Effector CD4-positive, alpha-beta T cell (primary cell): ENCODE measurements around the gene ZBTB46.

Experiments
- DNase-seq: peaks from one replicate; pipeline ENCODE4 v3.0.0-alpha.2; 2020

The ZBTB46 gene

GRCh38 chr20:63765082-63765873 is 65.8 kb downstream of the ZBTB46 start:
- DNase-seq = no peak

DNA sequence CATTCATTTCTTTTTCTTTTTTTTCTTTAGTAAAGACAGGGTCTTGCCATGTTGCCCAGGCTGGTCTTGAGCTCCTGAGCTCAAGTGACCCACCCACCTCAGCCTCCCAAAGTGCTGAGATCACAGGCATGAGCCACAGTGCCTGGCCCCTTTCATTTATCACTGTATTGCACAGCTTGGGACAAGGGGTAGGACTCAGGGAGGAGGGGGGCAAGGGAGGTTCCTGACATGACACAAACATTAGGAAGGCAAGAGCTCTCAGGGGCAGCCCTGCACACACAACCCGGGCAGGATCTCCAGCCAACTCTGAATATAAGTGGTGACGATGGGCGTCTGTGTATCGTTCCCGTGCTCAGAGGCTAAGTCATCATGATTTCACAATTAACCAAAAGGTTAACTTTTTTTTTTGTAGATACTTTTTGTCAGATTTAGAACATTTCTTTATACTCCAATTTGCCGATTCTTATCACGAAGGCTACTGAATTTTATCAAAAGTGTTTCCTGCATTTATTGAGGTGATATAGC is 71.6 kb downstream of the ZBTB46 start:
- DNase-seq = no peak

DNA sequence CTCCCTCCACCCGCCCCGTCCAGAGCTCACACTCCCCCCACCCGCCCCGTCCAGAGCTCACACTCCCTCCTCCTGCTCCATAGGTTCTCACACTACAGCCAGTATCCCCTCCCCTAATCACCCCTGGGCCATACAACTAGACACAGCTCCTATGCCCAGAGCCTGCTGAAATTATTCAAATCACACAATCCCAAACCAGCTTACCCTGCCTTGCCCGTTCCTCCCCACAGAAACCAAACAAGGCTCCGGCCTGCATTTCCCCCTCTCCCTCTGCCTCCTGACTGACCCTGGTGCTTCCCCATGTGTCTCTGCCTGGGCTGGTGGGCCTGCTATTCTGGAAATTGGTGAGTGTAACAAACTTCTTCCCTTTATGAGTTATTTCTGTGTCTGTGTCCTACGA is 72.9 kb downstream of the ZBTB46 start:
- no peak for DNase-seq

GRCh38 chr20:63756648-63756991 is 74.4 kb downstream of the ZBTB46 start:
- no peak for DNase-seq

DNA sequence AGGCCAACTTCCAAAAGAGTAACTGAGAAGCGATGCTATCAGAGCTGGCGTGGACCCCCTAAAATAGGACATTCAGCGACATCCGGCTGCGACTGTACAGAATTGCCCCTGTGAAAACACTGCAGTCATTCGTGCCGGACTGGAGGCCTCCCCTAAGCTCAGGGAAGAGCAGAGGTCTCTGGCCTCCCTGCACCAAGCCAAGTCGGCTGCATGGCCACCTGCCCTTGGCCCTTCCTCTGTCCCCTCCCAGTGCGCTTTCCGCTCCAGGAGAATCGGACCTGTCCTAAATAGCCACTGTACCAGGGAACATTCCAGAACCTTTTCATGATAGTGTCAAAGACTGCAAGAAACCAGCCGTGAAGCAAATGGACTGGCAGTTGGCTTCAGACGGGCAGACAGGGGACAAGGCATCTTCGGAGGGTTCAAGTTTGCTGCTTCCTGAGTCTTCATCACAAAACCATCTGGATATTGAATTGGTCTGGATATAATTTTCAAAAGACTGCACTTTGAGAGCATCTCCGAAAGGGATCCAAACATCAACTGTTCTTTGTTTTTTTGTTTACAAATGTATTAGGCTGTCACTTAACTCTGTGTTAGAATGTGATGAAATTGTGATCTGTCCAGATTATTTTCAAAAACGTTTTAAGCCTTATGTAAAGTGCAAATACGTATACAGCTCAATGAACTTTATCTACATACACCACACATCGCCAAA is 75.0 kb downstream of the ZBTB46 start:
- no peak for DNase-seq

GRCh38 chr20:63754008-63754407 is 77.1 kb downstream of the ZBTB46 start:
- no peak for DNase-seq

DNA sequence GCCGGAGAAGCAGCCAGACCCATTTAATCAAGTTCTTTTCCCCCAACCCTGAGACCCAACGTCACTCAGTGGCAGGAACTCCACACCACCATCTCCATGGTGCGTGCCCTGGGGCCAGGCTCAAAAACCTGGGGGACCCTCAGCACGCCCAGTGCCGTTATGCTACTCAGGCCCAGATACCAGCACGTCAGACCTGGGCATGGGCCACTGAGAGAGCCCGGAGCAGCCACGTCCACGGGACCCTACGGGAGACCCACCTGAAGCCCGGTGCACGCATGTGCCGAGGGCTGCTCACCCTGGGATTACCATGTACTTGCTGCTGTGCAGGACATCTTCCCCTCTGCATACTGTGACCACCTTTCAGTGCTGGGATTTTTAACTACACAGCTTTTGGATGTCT is 77.7 kb downstream of the ZBTB46 start:
- DNase-seq = no peak

DNA sequence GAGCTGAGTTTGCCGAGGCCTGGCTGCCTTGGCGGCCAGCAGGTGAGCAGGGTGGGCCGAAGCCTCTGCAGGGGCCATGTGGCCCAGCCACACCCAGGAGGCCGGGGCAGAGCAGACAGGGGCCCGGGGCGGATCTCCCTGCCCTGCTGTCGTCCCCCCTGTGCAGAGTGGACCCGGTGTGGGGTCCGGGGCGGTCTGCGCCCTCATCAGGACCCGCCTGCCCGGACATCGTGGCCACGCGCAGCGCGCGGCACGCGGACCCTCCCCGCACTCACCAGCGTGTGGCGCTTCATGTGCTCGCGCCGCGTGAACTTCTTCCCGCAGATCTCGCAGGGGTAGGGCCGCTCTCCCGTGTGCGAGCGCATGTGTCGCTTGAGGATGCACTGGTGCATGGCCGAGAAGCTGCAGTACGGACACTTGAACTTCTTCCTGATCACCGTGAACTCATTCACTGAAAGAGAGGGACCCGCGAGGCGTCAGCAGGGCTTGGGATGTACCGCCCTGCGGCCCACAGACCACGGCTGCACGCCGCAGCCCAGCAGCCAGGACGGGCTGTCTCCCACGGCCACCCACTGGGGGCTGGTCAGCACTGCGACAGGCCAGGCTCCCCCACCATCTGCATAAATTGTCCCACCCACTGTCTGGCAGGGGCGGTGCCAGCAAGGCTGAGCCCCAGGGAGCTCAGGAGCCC is 78.5 kb downstream of the ZBTB46 start:
- no peak for DNase-seq

DNA sequence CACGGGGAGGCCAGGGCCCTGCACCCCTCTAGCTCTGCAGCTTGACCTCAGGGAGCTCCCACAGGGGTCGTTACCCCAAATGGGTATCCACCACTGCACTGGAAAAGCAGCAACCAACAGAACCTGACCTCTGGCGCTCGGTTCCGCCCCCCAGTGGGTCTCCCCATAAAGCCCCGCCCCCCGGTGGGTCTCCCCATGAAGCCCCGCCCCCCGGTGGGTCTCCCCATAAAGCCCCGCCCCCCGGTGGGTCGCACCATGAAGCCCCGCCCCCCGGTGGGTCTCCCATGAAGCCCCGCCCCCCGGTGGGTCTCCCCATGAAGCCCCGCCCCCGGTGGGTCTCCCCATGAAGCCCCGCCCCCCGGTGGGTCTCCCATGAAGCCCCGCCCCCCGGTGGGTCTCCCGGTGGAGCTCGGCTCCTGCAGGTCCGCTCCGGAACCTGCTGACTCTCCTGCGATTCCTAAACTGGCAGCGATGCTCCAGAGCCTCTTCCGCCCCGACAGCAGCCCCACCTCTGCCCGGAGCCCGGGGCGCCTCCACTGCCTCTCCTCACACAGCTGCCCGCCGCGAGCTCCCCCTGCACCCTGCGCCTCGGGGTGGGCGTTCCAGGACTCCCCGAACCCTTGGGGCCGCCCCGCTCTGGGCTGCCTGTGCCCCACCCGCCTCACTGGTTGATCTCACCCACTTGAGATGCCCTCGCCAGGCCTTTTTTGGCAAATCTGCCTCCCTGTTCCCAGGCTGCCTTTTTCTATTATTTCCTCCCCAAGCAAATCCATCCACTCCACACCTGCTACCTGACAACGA is 79.4 kb downstream of the ZBTB46 start:
- DNase-seq = no peak

DNA sequence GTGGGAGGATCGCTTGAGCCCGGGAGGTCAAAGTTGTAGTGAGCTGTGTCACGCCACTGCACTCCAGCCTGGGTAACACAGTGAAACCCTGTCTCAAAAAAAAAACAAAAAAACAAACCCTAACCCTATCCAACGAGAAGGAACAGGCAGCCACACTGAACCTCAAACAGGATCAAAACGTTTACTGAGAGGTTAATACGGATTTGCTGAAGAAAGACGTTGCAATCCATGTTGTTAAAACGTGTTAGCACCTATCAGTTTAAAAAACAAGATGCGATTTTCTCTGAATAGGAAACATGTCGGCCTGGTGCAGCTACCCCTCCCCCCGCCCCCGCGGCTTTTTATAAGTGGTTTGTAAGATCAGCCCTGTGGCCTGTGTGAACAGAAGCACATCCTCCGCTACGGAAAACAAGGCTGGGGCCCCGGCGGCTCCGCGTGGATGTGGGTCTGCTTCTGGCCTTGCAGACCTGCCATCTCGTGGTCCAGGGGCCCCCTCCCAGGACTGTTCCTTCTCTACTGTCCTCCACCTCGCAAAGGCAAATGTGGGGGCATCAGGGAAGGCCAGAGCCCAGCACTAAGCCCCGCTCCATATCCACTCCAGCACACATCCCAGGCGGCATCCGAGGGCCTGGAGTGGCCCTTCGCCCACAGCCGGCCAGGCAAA is 80.1 kb downstream of the ZBTB46 start:
- peak; percentile 44 for DNase-seq

GRCh38 chr20:63749597-63750508 is 81.2 kb downstream of the ZBTB46 start:
- no peak for DNase-seq

DNA sequence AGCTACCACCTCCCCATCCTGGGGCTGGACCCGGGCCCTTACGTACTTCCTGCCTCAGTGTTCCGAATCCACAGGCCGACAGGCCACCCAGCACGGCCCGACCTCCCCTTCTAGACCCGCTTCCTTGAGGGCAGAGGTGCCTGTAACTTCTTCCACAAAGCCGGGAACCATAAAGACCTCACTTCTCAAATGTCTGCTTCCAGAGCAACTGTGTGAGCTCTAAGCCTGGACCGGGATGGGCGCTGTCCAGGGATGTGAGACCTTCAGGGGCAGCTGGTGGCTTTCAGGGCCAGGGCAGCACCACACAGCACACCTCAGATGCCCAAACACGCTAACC is 82.2 kb downstream of the ZBTB46 start:
- no peak for DNase-seq

- no peak for DNase-seq
These were observed 82.8 kb downstream of the ZBTB46 start for GRCh38 chr20:63748070-63748933.

- no peak for DNase-seq
These were observed 83.4 kb downstream of the ZBTB46 start for GRCh38 chr20:63747622-63748069.

DNA sequence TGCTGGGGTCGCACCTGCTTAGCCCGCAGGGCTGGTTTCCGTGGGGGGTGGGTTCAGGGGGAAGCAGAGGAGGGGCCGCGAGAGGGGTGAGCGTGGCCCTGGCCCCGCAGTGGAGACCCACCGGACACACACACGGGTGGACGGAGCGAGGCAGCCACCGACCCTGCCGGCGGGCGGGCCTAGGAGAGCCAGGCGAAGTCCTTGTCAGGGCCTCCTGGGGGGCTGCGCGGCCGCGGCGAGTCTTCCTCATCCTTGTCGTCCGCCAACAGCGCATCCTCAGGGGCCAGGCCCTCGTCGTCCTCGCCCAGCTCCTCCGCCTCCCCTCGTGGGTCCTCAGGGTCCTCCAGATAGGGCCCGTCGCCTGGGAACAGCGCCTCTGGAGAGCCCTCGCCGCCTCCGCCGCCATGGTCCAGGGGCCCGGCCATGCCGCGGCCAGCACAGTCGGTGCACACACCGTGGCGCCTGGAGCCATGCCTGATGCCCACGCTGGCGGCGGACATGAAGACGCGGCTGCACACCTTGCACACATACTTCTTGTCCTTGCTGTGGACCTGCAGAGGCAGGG is 84.2 kb downstream of the ZBTB46 start:
- no peak for DNase-seq

- no peak for DNase-seq
These were observed 84.9 kb downstream of the ZBTB46 start for GRCh38 chr20:63745961-63746731.

DNA sequence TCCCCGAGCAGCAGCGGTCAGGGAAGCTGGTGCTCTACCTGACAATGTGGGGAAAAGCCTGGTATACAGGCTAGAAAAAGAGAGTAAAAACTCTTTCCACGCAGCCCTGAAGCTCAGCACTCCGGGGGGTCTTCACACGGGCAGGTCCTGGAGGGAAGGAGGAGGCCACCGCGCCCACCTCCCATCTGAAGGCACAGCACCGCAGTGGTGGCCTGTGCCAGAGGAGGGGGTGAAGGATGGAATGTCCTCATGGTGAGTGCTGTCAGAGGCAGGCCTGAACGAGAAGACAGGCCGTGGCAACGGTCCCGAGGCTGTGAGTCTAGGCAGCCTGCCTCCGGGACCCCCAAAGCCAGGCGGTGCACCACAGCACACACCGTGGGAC is 85.6 kb downstream of the ZBTB46 start:
- DNase-seq = no peak

DNA sequence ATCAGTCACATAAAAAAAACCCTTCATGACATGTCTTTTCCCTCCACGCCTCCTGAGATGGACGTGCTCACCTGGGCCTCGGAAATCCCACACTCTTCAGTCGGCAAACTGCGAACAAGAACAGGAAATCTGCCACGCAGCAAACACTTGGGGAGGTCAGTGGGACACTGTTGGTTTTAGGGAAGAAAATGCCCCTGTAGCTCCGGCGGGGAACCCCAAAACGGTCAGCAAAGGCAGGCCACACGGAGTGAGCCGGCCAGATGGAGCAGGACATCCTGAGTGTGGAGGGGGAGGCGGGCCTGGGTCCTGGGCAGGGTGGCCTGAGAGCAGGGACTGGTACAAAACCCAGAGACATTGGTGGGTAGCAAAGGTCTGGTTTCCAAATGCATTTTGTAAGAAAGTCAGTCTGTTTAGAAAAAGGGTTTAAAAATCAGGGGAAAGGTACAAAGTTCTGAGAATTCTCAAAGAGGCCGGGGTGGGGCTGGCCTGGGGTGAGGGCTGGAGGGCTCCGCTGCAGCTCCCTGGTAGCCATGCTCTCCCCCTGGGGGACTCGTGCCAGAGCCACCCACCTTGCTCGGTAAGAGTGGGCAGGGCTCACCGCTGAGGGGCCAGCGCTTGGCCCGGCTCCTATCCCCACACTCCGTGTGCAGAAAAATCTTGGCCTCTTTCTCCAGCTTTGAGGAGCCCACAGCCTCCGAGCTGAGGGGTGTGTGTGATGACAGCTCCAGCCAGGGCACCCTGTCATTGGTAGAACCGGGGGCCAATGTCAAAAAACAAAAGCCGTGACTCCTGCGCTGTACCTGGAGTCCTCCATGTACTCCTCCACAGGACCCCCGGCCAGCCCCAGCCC is 86.3 kb downstream of the ZBTB46 start:
- DNase-seq = no peak
